Loucy (cell line): Measurements from ENCODE around the gene SLC38A10.

Experiments used
- EZH2phosphoT487 ChIP-seq: fragments of 200-600 bp; IDR thresholded peaks from 2 replicates; pipeline ENCODE4 v1.6.1; 2018; ENCODE audit warnings: antibody characterized with exemption, mild to moderate bottlenecking, moderate library complexity, borderline replicate concordance
- TF ChIP-seq, protein P1 (sequence below): fragments of 200-600 bp; sonication (generic); conservative IDR thresholded peaks from 2 replicates; pipeline ENCODE4 v1.5.1; 2014; ENCODE audit warnings: mild to moderate bottlenecking, antibody characterized with exemption, low read length

DNA sequence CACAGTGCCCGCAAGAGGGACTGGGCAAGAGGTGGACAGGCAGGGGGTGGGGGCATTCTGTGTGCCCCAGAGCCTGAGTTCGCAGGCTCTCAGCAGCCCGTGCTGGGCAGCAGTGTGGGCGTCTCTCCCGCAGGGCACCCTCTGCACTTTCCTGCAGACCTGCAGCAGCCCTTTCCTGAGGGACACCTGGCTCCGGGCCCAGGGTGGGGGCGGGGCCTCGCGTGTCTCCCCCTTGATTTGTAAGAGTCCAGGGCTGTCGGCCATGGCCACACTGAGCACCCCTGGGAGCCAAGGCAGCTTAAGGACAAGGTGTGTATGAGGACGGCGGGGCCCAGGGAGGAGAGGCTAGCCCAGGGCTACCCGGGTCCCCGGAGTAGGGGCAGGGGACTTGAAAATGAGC, 33.4 kb upstream of the SLC38A10 start:
- TF ChIP-seq, protein P1, sequence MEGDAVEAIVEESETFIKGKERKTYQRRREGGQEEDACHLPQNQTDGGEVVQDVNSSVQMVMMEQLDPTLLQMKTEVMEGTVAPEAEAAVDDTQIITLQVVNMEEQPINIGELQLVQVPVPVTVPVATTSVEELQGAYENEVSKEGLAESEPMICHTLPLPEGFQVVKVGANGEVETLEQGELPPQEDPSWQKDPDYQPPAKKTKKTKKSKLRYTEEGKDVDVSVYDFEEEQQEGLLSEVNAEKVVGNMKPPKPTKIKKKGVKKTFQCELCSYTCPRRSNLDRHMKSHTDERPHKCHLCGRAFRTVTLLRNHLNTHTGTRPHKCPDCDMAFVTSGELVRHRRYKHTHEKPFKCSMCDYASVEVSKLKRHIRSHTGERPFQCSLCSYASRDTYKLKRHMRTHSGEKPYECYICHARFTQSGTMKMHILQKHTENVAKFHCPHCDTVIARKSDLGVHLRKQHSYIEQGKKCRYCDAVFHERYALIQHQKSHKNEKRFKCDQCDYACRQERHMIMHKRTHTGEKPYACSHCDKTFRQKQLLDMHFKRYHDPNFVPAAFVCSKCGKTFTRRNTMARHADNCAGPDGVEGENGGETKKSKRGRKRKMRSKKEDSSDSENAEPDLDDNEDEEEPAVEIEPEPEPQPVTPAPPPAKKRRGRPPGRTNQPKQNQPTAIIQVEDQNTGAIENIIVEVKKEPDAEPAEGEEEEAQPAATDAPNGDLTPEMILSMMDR: no peak
- TF ChIP-seq EZH2phosphoT487: no peak
